Measurements from ENCODE around the gene EPAS1. TPM values are rescaled to one million over a fixed set of nuclear protein-coding genes. Genes with fewer than 3 reads are reported as not detected.

Gene EPAS1
- total RNA-seq, 1 experiment from 2014 or later = 20.7 TPM

DNA sequence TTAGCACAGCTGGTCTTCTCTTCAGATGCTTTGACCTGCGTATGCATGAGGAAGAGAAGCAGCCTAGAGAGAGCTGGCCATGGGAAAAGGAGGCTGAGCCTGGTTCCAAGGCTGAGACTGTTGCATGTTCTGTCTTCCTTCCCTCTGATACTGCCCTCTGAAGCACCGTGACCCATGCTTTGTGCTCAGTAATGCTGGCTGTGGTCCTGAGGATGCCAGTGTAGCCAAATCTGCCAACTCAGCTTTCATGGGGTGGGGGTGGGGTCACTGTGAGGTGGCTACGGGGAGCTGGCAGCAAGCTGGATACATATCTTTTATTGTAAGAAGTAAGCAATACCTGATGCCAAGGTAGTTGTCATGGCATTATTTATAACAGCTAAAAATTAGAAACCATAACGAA lies 41.5 kb downstream of the EPAS1 start:
- no peak for DNase-seq (ENCODE audit: low spot score)

DNA sequence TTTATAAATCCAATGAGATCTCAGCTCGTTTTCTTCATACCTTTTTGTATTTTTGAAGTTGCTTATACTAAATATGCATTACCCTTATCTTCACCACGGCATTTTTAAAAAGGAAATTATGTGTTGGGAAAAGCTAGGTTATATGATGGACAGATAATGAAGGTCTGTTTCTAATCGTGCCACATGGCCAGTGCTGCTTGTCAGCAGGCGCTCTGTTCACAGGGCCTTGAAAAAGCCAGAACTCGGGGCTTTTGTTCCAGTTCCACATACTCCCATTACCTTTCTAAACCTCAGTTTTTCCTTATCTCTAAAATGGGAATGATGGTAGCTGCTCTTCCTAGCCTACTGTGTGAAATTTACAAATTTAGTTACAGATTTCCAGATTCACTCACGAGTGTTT lies 42.0 kb downstream of the EPAS1 start:
- DNase-seq (ENCODE audit: low spot score) = no peak

DNA sequence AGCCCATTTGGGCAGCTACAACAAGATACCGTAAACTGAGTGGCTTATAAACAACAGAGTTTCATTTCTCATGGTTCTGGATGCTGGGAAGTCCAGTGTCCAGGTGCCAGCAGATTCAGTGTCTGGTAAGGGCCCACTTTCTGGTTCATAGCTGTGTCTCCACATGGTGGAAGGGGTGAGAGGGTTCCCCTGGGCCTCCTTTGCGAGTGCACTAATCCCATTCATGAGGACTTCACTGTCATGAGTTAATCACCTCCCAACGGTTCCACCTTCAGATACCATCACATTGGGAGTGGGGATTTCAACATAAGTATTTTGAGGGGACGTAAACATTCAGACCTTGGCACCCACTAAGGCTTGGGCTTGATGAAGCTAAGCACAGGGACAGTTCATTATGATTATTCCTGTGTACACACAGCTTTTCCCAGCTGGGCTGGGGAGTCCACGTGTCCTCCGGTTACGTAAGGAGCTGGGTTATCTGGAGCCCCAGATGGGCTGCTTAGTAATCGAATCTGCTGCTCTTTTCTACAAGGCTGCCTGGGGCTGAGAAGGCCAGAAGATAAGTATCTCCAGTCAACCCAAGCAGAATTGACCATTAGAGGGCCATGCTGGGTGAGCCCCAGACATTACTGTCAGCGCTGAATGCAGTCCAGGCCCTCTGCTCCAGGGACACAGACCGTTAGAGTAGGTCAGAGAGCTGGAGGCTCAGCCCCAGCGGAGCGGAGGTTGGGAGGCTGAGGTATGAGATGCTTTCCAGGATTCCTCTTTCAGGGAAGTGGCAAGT lies 42.7 kb downstream of the EPAS1 start:
- DNase-seq (ENCODE audit: low spot score) = no peak

DNA sequence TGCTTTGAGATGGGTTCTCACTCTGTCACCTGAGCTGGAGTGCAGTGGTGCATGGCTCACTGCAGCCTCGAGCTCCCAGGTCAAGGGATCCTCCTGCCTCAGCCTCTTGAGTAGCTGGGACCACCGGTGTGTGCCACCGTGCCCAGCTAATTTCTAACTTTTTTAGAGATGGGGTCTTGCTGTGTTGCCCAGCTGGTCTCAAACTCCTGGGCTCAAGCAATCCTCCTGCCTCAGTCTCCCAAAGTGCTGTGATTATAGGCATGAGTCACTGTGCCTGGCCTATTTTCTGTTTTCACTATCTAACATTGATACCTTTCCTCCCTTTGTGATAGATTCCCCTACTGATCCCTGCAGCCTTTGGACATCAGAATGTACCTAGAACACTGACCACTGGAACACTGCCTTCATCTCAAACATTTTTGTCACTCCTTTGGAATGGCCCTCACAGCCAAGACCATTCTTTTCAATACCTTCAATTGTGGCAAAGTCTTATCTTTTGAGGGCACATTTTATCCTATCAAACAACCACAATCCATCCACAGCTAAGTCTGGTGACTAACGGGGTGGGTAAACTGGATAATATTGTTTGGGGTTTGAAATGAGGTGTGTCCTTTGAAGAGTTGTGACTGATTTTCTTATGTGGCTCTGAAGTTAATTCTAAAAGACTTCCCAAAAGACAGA lies 43.7 kb downstream of the EPAS1 start:
- DNase-seq (ENCODE audit: low spot score) = no peak

DNA sequence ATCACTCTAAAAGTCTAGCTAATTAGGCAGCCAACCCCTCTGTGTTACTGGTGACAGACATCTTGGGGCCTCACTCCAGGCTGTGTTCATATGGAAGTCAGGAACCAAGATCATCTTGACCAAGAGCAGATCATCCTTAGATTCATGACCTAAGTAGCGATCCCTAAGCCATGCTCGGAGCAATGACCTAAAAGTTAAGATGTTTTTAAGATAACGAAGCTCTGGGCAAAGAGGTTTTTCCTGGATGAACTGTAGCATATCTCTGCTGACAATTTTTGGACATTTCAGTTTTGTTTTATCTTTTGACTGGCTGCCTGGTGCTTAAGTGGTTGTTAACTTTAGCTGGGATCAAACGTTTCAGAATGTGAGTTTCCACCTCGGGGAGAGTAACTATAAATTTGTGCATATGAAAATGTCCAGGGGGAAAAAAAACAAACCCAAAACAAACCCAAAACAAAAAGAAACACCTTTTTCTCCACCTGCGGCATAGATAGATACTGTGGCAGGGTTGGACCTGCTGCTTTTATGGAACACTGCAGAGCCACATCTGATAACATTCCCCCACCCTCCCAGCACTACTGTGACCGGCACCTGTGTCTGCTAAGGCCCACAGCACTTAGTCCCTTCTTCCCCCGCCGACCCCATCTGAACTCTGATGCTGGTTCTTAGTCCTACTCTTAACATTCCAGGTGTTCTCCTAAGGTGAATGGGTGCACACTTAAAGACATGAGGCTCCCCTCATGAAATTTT lies 45.5 kb downstream of the EPAS1 start:
- no peak for DNase-seq (ENCODE audit: low spot score)

DNA sequence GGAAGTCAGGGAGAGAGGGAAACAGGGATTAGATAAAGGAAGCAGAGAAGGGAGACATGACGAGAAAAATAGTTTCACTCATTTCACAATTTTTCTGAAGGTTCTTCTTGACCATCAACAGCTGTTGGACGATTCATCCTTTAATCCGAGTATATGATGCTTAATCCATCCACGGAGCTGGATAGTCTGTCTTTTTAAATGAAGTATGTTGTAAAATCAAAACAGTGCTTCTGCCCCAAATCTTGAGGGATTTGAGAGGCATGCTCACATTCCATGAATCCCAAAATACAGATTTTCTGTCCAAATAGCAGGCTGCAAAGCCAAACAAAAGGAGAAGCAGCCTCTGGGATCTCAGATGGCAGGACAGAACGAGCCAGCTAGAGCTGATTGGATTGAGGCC lies 47.5 kb downstream of the EPAS1 start:
- DNase-seq (ENCODE audit: low spot score) = no peak

DNA sequence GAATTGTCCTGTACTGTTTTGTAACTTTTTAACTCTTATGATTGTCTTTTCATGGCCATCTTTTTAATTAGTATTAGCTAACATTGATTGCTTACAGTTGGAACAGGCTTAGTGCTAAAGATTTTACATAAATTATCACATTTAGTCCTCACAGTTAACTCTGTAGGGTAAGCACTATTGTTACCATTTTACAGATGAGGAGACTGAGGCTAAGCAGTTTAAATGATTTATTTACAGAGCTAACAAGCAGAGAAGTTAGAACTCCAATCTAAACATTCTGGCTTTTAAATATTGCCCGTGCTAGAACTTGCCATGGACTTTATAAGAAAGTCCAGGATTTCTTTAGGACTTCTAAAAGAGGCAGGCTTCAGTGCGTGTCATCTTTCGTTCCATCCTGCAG lies 48.6 kb downstream of the EPAS1 start:
- no peak for DNase-seq (ENCODE audit: low spot score)

DNA sequence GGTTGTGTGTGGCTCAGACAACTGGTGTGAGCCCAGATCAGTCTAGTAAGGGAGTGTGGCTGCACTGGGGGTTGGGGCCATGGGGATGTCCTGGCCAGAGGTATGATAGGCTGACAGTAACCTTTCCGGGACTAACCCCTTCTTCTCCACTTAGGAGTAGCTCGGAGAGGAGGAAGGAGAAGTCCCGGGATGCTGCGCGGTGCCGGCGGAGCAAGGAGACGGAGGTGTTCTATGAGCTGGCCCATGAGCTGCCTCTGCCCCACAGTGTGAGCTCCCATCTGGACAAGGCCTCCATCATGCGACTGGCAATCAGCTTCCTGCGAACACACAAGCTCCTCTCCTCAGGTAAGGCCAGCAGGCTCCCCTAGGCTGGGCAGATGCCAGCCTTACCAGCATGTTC lies 49.5 kb downstream of the EPAS1 start:
- no peak for DNase-seq (ENCODE audit: low spot score)

DNA sequence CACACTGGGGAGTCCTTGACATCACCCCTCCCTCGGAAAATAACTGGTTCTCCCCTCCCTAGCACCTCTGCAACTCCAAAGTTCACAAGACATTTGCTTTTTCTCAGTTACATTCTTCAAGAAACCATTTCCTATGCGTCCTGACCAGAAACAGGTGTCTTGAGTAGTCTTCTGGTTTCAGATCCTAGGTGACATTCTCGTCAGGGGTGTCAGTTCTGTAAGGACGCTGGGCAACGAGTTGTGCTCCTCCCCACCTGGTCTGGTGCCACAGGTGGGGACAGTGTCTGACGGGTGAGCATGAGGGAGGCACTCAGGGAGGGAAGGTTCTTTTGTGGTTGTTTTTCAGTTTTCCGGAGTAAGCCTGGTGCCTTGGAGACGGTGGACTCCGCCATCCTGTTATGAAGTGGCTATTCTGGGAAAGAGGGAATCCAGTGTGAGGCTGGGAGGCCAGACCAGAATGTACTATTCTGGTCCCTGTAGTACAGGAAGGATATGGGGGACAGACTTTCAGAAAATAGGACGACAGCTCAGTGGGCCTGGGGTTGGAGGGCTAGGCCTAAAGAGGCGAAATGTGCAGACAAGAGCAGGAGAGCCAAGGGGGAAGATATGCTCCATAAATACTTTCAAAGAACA lies 50.6 kb downstream of the EPAS1 start:
- no peak for DNase-seq (ENCODE audit: low spot score)

DNA sequence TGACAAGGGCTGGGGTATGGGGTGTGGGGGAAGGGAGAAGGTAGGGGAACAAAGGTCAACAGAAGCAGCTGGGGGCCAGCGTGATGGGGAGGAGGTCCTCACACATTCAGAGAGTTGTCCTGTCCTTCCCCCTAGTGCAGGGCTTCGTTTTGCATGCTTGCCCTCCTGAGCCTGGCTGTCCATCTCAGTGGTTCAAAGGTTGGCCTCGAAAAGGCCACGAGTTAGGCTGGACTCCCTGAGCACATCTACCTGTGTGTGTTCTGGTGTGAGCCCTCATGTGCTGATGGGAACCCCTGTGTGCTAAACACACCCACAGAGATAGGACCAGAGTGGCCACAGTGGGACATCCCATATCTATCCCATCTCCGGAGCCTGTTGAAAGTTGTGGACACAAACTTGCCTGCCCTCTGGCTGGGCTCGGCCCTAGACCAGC lies 51.9 kb downstream of the EPAS1 start:
- DNase-seq (ENCODE audit: low spot score) = no peak

DNA sequence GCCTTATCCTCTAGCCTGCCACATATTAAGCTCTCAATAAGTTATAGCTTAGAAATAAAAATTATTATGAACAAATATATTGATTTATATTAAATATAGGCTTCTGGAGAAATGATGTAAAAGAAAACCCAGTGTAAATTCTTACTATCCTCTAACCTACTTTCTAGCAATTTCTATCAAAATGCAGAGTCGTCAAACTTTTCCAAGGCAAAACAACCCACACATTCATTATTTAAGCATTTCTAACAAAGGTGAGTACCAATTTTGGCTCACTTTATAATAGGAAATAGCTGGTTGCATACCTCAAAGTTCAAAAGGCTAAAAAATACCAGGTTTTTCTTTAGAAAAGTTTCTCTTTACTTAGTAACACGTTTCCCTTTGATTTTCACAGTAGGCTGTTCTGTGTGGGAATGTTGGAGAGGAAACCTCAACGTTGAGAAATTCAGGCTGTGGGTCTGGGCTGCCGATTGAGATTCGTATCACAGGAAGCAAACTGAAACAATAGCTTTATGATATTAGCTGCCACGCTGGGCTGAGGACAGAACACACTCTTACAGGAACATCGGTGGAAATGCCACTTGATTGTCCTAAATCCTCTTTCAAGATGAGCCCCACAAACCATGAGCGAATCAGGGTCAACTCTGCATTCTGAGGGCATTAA lies 53.0 kb downstream of the EPAS1 start:
- DNase-seq (ENCODE audit: low spot score) = no peak

DNA sequence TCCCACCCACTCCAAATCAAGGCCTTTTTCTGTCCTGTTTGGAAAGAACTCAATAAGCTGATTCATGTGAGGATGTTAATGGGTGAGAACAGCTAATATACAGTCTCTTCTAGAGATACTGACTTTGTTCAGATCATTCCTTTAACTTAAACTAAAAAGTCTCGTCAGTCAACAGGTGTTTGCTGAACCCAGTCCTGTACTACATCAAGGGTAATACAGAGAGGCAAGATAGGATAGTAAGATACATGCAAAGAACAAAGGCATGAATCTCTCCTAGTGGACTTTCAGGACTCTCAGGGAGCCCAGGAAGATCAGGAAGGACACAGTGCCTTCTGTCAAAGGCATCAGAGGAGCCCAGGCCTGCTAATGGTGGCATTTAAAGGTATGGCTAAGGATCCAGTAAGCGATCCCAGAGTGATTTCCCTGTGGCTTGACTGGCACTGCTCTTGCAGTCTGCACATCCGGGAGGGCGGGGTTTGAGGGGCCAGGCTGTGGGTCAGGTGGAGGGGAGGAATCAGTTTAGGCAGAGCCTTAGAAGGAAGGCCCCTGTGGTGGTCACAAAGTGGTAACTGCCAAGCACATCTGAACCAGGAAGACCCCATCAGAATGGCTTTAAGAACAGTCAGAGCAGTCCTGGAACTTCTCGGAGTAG lies 54.0 kb downstream of the EPAS1 start:
- no peak for DNase-seq (ENCODE audit: low spot score)

DNA sequence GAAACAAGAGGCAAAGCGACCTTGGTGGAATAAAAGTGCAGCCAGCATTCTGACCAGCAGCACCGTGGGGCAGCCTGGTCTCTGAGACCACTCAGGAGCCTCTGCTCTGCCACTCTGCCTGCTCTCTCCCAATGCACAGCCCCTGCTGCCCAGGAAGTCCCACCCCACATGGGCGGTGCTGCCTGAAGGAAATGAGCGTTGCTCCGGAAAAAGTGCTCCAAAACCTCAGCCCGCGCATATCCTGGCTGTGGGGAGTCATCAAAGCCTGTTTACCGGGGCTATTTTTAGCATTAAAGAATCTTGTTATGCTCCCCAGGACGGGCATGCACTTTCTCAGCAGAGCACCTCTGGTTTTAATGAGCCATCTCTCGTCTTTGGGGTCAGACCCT lies 54.5 kb downstream of the EPAS1 start:
- no peak for DNase-seq (ENCODE audit: low spot score)

DNA sequence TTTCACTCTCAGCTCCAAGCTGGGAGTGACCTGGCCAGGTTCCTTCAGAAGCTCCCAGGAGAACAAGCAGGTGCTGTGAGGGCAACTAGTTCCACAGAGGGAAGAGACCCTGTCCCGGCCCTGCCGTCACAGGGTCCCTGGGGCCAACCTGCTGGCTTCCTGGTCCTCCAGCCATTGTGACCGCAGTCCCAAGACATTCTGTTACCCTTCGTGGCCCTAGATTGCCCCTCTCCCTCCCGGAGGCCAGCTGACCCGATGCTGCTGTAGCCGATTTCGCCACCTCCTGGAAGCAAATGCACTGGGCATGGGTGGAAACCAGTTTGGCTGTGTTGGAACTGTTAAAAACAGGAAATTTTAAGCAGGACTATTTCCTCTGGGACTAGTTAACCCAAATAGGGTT lies 55.4 kb downstream of the EPAS1 start:
- no peak for DNase-seq (ENCODE audit: low spot score)

DNA sequence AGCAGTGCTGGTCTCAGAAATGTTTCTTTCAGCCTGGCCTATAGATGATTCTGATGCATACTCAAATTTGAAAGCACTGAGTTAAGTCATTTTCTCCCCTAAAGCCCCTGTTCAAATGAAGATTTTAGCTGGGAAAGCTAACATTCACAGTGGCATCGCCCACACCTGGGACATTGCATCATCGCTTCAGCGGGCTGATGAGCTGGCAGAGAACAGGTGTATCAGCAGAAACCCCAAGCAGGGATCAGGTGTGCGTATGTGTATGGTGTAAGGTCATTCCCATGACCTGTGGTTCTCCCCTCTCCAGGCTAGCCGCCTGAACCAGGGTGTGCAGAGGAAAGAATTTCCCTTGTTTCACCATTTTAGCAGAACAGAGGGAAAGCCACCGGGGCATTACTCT lies 56.3 kb downstream of the EPAS1 start:
- DNase-seq (ENCODE audit: low spot score) = no peak

DNA sequence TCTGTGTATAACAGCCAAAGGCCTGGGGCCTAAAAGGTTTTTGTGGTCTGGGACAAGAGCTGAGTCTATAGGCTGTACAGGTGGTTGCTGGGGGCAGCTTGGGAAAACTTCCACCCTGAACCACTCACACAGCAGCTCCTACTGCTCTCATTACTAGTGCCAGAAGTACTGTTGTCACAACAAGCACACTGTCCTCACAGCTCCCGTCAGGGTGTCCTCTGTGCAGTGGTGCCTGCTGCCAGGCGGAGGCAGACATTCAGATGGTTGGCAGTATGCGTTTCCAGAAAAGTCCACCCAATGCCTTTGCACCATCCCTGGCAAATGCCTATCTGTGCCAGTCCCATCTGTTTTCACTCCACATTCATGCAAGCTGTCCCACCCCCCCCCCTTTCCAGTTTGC lies 58.5 kb downstream of the EPAS1 start:
- no peak for DNase-seq (ENCODE audit: low spot score)

DNA sequence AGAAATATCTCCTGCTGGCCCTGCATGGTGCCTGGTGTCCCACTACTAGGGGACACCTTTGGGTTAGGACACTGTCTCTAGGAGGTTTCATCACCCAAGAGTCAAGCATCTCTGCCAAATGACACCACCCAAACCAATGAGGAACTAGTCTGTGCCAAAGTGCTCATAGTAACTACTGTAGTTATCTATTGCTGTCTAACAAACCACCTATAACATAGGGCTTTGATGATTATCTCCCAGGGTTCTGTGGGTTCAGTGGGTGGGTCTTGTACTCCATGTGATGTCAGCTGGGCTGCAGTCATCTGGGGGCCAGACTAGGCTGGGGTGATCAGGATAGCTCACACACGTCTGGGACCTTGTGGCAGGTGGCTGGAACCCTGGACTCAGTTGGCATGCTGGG lies 59.8 kb downstream of the EPAS1 start:
- DNase-seq (ENCODE audit: low spot score) = no peak

DNA sequence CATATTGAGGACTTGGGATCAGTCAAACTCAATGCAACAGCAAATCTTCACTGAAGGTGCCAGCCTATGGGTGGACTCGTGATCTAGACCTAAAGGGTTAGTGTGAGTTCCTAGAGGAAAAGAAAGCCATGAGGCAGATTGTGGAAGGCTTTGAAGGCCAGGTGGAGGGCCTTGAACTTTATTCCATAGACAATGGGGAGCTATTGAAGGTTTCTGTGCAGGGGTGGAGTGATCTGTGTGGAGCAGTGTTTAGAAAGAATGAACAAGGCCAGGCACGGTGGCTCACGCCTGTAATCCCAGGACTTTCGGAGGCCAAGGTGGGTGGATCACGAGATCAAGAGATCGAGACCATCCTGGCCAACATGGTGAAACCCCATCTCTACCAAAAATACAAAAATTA lies 61.5 kb downstream of the EPAS1 start:
- DNase-seq (ENCODE audit: low spot score) = no peak

DNA sequence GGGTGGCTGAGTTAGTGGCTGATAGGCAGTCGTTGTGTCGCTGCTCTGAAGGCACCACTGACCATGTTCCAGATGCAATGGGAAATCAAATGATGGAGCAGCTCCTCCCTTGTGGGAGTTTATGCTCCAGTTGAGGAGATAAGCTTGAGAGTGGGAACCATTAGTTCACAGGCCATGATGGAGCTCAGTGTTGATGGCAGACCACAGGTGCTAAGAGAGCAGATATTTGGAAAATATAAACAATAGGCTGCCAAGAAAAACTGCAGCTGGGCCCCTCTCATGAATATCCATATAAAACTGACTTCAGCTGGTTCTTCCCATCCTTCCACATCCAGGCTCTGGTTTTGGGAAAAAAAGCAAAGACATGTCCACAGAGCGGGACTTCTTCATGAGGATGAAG lies 63.1 kb downstream of the EPAS1 start:
- DNase-seq (ENCODE audit: low spot score) = no peak

DNA sequence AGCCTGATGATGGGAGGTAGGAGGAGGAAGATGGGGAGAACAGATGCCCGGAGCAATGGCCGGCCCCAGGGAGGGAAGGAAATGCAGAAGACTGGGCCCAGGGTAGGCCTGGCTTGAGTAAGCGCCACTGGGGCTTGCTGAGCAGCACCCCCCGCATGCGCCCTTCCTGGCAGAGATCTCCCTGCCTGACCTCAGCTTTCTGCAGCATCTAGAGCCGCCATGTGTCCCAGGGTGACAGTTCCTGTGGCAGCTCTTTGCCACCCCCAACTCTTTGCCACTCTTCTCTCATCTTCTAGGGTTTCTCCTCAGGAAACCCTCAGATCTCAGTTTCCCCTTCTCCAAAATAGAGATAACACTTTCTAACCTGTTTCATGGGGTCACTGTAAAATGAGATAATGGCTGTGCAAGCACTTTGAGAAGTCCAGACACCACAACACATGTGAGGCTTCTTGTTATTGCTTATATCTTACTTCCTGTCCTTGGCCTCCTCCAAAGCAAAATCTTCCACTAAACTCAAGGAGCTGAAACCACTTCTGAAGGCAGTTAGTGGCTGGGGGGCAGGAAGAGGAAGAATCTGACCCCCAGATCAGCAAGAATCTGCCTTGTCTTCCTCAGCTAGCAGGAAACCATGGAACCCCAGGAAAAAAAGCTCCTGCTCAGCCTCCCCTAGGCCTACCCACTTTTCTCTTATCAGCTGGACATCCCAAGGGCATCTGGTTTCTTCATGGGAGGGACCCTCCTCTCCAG lies 64.9 kb downstream of the EPAS1 start:
- DNase-seq (ENCODE audit: low spot score) = no peak

DNA sequence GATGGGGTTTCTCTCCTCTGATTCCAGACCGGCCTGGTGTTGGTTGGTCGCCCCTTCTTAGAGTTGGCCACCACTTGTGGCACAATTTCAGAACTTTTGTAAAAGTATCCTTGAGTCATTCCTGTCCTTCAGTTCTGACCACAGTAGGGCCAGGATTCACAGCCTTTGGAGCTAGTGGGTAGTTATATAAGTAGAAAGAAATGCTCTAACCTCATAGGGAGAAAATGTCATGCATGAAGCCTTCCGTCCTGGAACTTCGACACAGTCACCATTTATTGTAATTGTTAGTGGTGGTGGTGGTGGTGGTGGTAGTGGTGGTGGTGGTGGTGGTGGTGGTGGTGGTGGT lies 65.4 kb downstream of the EPAS1 start:
- no peak for DNase-seq (ENCODE audit: low spot score)

Measured in HT-29 (cell line).